H1 (cell line): ENCODE results near the gene ACTN3. TPM values are rescaled to one million over a fixed set of nuclear protein-coding genes. Genes with fewer than 3 reads are reported as not detected.

Experiments
- CTCF ChIA-PET: fragments of 300-600 bp; sonication (Branson Sonifier 250); formaldehyde crosslinking; loops from one replicate; lab custom pipeline; 2021; ENCODE audit not compliant: partially characterized antibody; lab: Charles Lee
- POLR2A ChIA-PET: fragments of 300-600 bp; sonication (Branson Sonifier 250); formaldehyde crosslinking; loops from one replicate; lab custom pipeline; 2021; ENCODE audit warnings: inconsistent platforms; ENCODE audit not compliant: partially characterized antibody; lab: Charles Lee
- DNase-seq, 2 experiments: peaks; one replicate each; pipeline versions ENCODE4 v3.0.0 to v3.0.0-alpha.2; 2010 to 2022; ENCODE audit warnings: low spot score in 2 of 2, low read depth in 1 of 2, mixed read lengths in 1 of 2
- FAIRE-seq: peaks from 2 replicates; lab custom pipeline; 2011; peaks lifted over from hg19 to GRCh38; lab: Jason Lieb, UNC
- H2AFZ ChIP-seq: 2 replicates; pipeline ENCODE4 v1.8.1; 2012; ENCODE audit warnings: low read length, inconsistent platforms
- H2AK5ac ChIP-seq: 2 replicates; pipeline ENCODE4 v1.6.1; 2013; ENCODE audit warnings: low read depth, low read length
- H2BK120ac ChIP-seq: replicated peaks from 2 replicates; pipeline ENCODE3; 2013; ENCODE audit warnings: low read depth, low read length, inconsistent platforms
- H2BK12ac ChIP-seq: 2 replicates; pipeline ENCODE4 v1.6.1; 2013; ENCODE audit warnings: low read depth, low read length
- H2BK15ac ChIP-seq: 2 replicates; pipeline ENCODE4 v1.6.1; 2013; ENCODE audit warnings: low read length
- H2BK20ac ChIP-seq: 2 replicates; pipeline ENCODE4 v1.6.1; 2013; ENCODE audit warnings: low read length
- H2BK5ac ChIP-seq: 2 replicates; pipeline ENCODE4 v1.6.1; 2013; ENCODE audit warnings: low read depth, low read length
- H3K14ac ChIP-seq: 2 replicates; pipeline ENCODE4 v1.6.1; 2013; ENCODE audit warnings: inconsistent platforms; ENCODE audit not compliant: insufficient read length
- H3K18ac ChIP-seq: 2 replicates; pipeline ENCODE4 v1.6.1; 2013; ENCODE audit warnings: low read length; ENCODE audit errors: extremely low read depth
- H3K23ac ChIP-seq: 2 replicates; pipeline ENCODE4 v1.6.1; 2013; ENCODE audit warnings: inconsistent platforms; ENCODE audit not compliant: insufficient read length
- H3K23me2 ChIP-seq: 2 replicates; pipeline ENCODE4 v1.6.1; 2013; ENCODE audit warnings: low read depth, low read length
- H3K27ac ChIP-seq: 2 replicates; pipeline ENCODE4 v1.6.1; 2011; ENCODE audit warnings: low read depth, low read length, inconsistent platforms
- H3K27me3 ChIP-seq, 4 experiments: replicated peaks in 1 of 4; 1 replicate in 1 of 4; 2 replicates in 3 of 4; pipeline versions ENCODE4 v1.6.1 to v1.8.1; 2011 to 2013; ENCODE audit warnings: low read length in 3 of 4, mild to moderate bottlenecking in 3 of 4, inconsistent platforms in 2 of 4, mixed read lengths in 2 of 4, moderate library complexity in 1 of 4; ENCODE audit not compliant: control insufficient read depth in 3 of 4, insufficient read depth in 3 of 4; ENCODE audit errors: extremely low read depth in 1 of 4
- H3K36me3 ChIP-seq, 4 experiments: 2 replicates each; pipeline versions ENCODE4 v1.6.1 to v1.8.1; 2011 to 2013; ENCODE audit warnings: mild to moderate bottlenecking in 4 of 4, low read length in 3 of 4, moderate library complexity in 2 of 4, control low read depth in 1 of 4, inconsistent platforms in 1 of 4; ENCODE audit not compliant: insufficient read depth in 4 of 4, control insufficient read depth in 2 of 4
- H3K4ac ChIP-seq: replicated peaks from 2 replicates; pipeline ENCODE3; 2013; ENCODE audit warnings: low read length, low read depth, mixed read lengths, inconsistent platforms; ENCODE audit not compliant: insufficient read length
- H3K4me1 ChIP-seq, 4 experiments: replicated peaks in 1 of 4; 1 replicate in 1 of 4; 2 replicates in 3 of 4; pipeline versions ENCODE4 v1.6.1 to v1.8.1; 2011 to 2013; ENCODE audit warnings: low read length in 3 of 4, inconsistent platforms in 2 of 4, mixed read lengths in 1 of 4; ENCODE audit not compliant: insufficient read depth in 4 of 4, control insufficient read depth in 3 of 4
- H3K4me2 ChIP-seq, 2 experiments: 2 replicates each; pipeline versions ENCODE4 v1.6.1 to v1.8.1; 2011 to 2013; ENCODE audit warnings: low read depth in 2 of 2, low read length in 2 of 2, control low read depth in 1 of 2, inconsistent platforms in 1 of 2, mild to moderate bottlenecking in 1 of 2; ENCODE audit not compliant: insufficient read depth in 1 of 2
- H3K4me3 ChIP-seq, 4 experiments: fragments of 200-600, 300-600 bp in 1 of 4; sonication (generic), shearing (Covaris generic), sonication (Bioruptor Twin) in 1 of 4; 2 replicates each; pipeline versions ENCODE4 v1.5.1 to v1.8.1; 2011 to 2016; ENCODE audit warnings: low read length in 4 of 4, low read depth in 3 of 4, control low read depth in 2 of 4, inconsistent platforms in 2 of 4, mild to moderate bottlenecking in 2 of 4, mixed read lengths in 1 of 4, moderate library complexity in 1 of 4; ENCODE audit not compliant: insufficient read depth in 2 of 4; ENCODE audit errors: extremely low read depth in 1 of 4
- H3K56ac ChIP-seq: replicated peaks from 2 replicates; pipeline ENCODE3; 2013; ENCODE audit warnings: low read depth, mild to moderate bottlenecking, mixed read lengths, low read length, inconsistent platforms; ENCODE audit not compliant: insufficient read length
- H3K79me1 ChIP-seq: 2 replicates; pipeline ENCODE4 v1.6.1; 2013; ENCODE audit warnings: low read depth, low read length, control low read depth
- H3K79me2 ChIP-seq, 2 experiments: 2 replicates each; pipeline versions ENCODE4 v1.6.1 to v1.8.1; 2012 to 2013; ENCODE audit warnings: low read length in 2 of 2, mild to moderate bottlenecking in 2 of 2, inconsistent platforms in 1 of 2; ENCODE audit not compliant: insufficient read depth in 2 of 2, control insufficient read depth in 1 of 2
- H3K9ac ChIP-seq, 4 experiments: replicated peaks in 1 of 4; 1 replicate in 1 of 4; 2 replicates in 3 of 4; pipeline versions ENCODE4 v1.6.1 to v1.8.1; 2011 to 2013; ENCODE audit warnings: low read depth in 3 of 4, low read length in 3 of 4, control low read depth in 2 of 4, mild to moderate bottlenecking in 2 of 4, moderate library complexity in 2 of 4, inconsistent platforms in 1 of 4; ENCODE audit errors: extremely low read depth in 1 of 4
- H3K9me3 ChIP-seq, 2 experiments: 2 replicates each; pipeline versions ENCODE4 v1.6.1 to v1.8.1; 2012 to 2013; ENCODE audit warnings: mild to moderate bottlenecking in 2 of 2, moderate library complexity in 2 of 2, control low read depth in 1 of 2, inconsistent platforms in 1 of 2, low read depth in 1 of 2, low read length in 1 of 2, mixed read lengths in 1 of 2; ENCODE audit not compliant: insufficient read depth in 2 of 2
- H4K20me1 ChIP-seq, 2 experiments: replicated peaks in 1 of 2; 2 replicates each; pipeline versions ENCODE3 to v1.8.1; 2011 to 2013; ENCODE audit warnings: inconsistent platforms in 2 of 2, low read length in 2 of 2, mild to moderate bottlenecking in 1 of 2; ENCODE audit not compliant: insufficient read depth in 2 of 2, control insufficient read depth in 1 of 2
- H4K5ac ChIP-seq: 2 replicates; pipeline ENCODE4 v1.6.1; 2013; ENCODE audit warnings: low read length, low read depth, mixed read lengths, inconsistent platforms; ENCODE audit not compliant: insufficient read length
- H4K8ac ChIP-seq: 2 replicates; pipeline ENCODE4 v1.8.0; 2013; ENCODE audit warnings: mild to moderate bottlenecking, moderate library complexity, low read length, inconsistent platforms; ENCODE audit not compliant: insufficient read depth; ENCODE audit errors: extremely low read depth
- H4K91ac ChIP-seq: replicated peaks from 2 replicates; pipeline ENCODE3; 2013; ENCODE audit warnings: low read length, mixed read lengths, inconsistent platforms; ENCODE audit not compliant: insufficient read length
- EP300 ChIP-seq, 2 experiments: IDR thresholded peaks; 1 replicate in 1 of 2; 2 replicates in 1 of 2; pipeline ENCODE4 v1.6.1; 2011 to 2012; ENCODE audit warnings: low read depth in 2 of 2, low read length in 2 of 2, mild to moderate bottlenecking in 2 of 2, borderline replicate concordance in 1 of 2, inconsistent platforms in 1 of 2, moderate library complexity in 1 of 2
- MAFK ChIP-seq: IDR thresholded peaks from 2 replicates; pipeline ENCODE4 v1.6.1; 2012; ENCODE audit warnings: low read depth, mild to moderate bottlenecking, improper control_type of control experiment, low read length
- SIX5 ChIP-seq: IDR thresholded peaks from 2 replicates; pipeline ENCODE4 v1.6.1; 2011; ENCODE audit warnings: mild to moderate bottlenecking, low read depth, low read length
- SP4 ChIP-seq: IDR thresholded peaks from 2 replicates; pipeline ENCODE4 v1.6.1; 2012; ENCODE audit warnings: low read length, inconsistent platforms
- WGBS, 2 experiments: shearing (Covaris generic) in 1 of 2; methylation state at CpG; one replicate each; pipeline versions ENCODE4 v1.1.6 to v1.1.7; 2013 to 2015; ENCODE audit warnings: low lambda C conversion rate in 2 of 2, mixed read lengths in 2 of 2, inconsistent platforms in 1 of 2, low coverage in 1 of 2, missing lambda C conversion rate in 1 of 2; ENCODE audit not compliant: insufficient replicate concordance in 2 of 2, insufficient coverage in 1 of 2, insufficient read length in 1 of 2; ENCODE audit errors: extremely low coverage in 1 of 2, missing lambda C conversion rate in 1 of 2; 5-methylcytosine and 5-hydroxymethylcytosine counted together
- polyA plus RNA-seq, 7 experiments: library from polyadenylated mRNA; depleted of rRNA in 3 of 7; stranded (reverse) in 5 of 7; unstranded in 2 of 7; fragments of >200 nt in 5 of 7; fragments of 200-250 nt in 2 of 7; gene quantifications; 1 replicate in 5 of 7; 2 replicates in 1 of 7; 4 replicates in 1 of 7; pipeline versions ENCODE4 v1.2.1 to v1.2.3, GENCODE V29; 2011 to 2013; ENCODE audit warnings: missing spikeins in 2 of 7, mixed read lengths in 2 of 7
- total RNA-seq: library from RNA; stranded (reverse); fragmentation: NEBNext Ultra II Directional; extraction: Animal tissue kit (Norgen Biotek cat#: 25700); gene quantifications from 2 replicates; pipeline ENCODE4 v1.2.1, GENCODE V29; 2021

The ACTN3 gene
- total and polyA plus RNA-seq, 2 of the 8 experiments (the other 6 are each of a cell fraction or from before 2014, with no cell fraction given): 30.8 to 36.7 TPM

DNA sequence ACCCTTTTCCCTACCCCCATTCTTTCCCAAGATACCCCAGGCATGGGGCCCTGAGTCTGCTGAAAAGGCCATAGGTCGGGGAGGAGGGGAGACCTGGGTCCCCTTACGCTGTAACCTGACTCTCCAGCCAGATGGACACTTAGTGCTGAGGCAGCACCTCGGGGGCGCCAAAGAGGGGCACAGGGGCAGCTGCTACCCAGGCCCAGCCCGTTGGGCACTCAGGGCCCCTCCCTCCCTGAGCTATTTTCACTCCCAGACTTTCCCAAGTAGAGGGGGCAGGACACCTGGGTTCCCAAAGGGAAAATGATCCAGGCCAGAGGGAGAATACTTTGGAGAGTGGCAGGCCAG lies 933 bp downstream of the ACTN3 start:
- Histone ChIP-seq H2BK5ac (peak overlapping the region; percentile 24; the same call in 1 of the 2 replicates), H2BK120ac (no peak overlapping the region), H3K79me1 (peaks cover 5% of the 10 kb centered on the region; the same call in 1 of the 2 replicates), H3K9ac (no peak overlapping the region), H2BK12ac (no peak overlapping the region), H3K4ac (no peak overlapping the region), H3K23ac (no peak overlapping the region), H3K27ac (no peak overlapping the region), H2AK5ac (no peak overlapping the region), H4K5ac (no peak overlapping the region), H4K91ac (no peak overlapping the region), H2BK20ac (no peak overlapping the region), H4K20me1 (peaks cover 0 to 2% of the 10 kb centered on the region in 2 experiments), H2BK15ac (0 out of 2 replicates have a peak overlapping the region, but pooled peaks have one; percentile 46), H3K79me2 (no peaks in the 10 kb centered on the region; a peak in 1 of 4 replicates), H3K4me1 (peaks cover 0 to 17% (median 11%) of the 10 kb centered on the region in 4 experiments; a peak in 6 of 7 replicates), H3K23me2 (peaks cover 3% of the 10 kb centered on the region; the same call in 1 of the 2 replicates), H2AFZ (no peak overlapping the region), H3K14ac (no peak overlapping the region), H3K36me3 (peaks cover 0 to 4% (median 0%) of the 10 kb centered on the region in 4 experiments; a peak in 1 of 8 replicates), H3K18ac (no peak overlapping the region; the same call in 1 of the 2 replicates), H3K56ac (no peak overlapping the region), H3K4me3 (peak overlapping the region; percentile 71 to 84 (median 79); a peak in 7 of 8 replicates), H3K9me3 (no peaks in the 10 kb centered on the region), H4K8ac (peak overlapping the region; percentile 9; the same call in 1 of the 2 replicates), H3K4me2 (peak overlapping the region; percentile 50 to 72), H3K27me3 (no peaks in the 10 kb centered on the region)
- DNase-seq: no peak
- ChIA-PET CTCF (interaction anchor here (0.8 to 2.4 kb wide), 5 partner anchors 15 to 114 kb away, joined by 3 to 6 read pairs (median 5); no protein-coding TSS in a partner anchor), POLR2A (interaction anchor here (1.2 to 7.9 kb wide), 9 partner anchors 9 to 130 kb away, joined by 3 to 54 read pairs (median 13); partner anchors contain the start of genes RBM14, RBM4 and RBM4B)
- no peak for FAIRE-seq
- 0 out of 2 replicates have a peak, but pooled peaks have one; percentile 18 for TF ChIP-seq SP4
- TF ChIP-seq SIX5: peak; percentile 18; the same call in 1 of the 2 replicates
- peak; percentile 79; the same call in 1 of the 2 replicates for TF ChIP-seq MAFK
- TF ChIP-seq EP300 (IDR thresholded peaks at IDR 0.05; ENCODE audit: borderline replicate concordance in 1 of 2, low read depth in 2 of 2, low read length in 2 of 2): no peak
- 22% methylated on average over 5 of the region's 5 CpGs; no CpG with 5 or more reads in 1 of the 2 experiments for WGBS, 2 experiments
